ENCODE results near the gene NXPH1. TPM values are rescaled to one million over a fixed set of nuclear protein-coding genes. Genes with fewer than 3 reads are reported as not detected.

The NXPH1 gene
- total and polyA plus RNA-seq, 2 experiments from 2014 or later: 0.45 to 3.0 TPM

- TF ChIP-seq CTCF (conservative IDR thresholded peaks at IDR 0.05; ENCODE audit: low read depth in 2 of 2) (no peak), POLR2AphosphoS5 (IDR thresholded peaks at IDR 0.05; ENCODE audit: low read depth) (no peak), CREB1 (CRISPR knock-in tag; IDR thresholded peaks at IDR 0.05; ENCODE audit: low read depth) (no peak), JUNB (IDR thresholded peaks at IDR 0.05; ENCODE audit: unreplicated experiment) (no peak), ZNF114 (CRISPR knock-in tag; IDR thresholded peaks at IDR 0.05) (no peak), EZH2 (IDR thresholded peaks at IDR 0.05; ENCODE audit: low read depth, unreplicated experiment) (no peak)
Measured at GRCh38 chr7:8581842-8582241, 148.4 kb downstream of the NXPH1 start (continued).

GRCh38 chr7:8582728-8583127, 149.3 kb downstream of the NXPH1 start:
- H3K27me3 Mint-ChIP-seq (ENCODE audit: insufficient read depth, low read depth, poor library complexity): peaks cover 2% of the 10 kb centered on the region
- peaks cover 2% of the 10 kb centered on the region; the same call in 2 of the 3 replicates for H3K9me3 Mint-ChIP-seq
- Histone ChIP-seq H3K4me3 (no peak overlapping the region), H3K36me3 (ENCODE audit: insufficient read depth) (no peaks in the 10 kb centered on the region), H2AFZ (no peak overlapping the region), H3K79me2 (replicated peaks; ENCODE audit: insufficient read depth) (no peaks in the 10 kb centered on the region), H3F3A (replicated peaks; ENCODE audit: low read depth) (no peaks in the 10 kb centered on the region), H3K27me3 (ENCODE audit: insufficient read depth) (no peaks in the 10 kb centered on the region), H3K4me1 (ENCODE audit: insufficient read depth) (no peaks in the 10 kb centered on the region), H3K9me2 (ENCODE audit: insufficient read depth) (no peaks in the 10 kb centered on the region), H4K20me1 (replicated peaks; ENCODE audit: insufficient read depth) (no peaks in the 10 kb centered on the region), H3K4me2 (no peak overlapping the region), H3K27ac (ENCODE audit: low read depth) (no peak overlapping the region)
- DNase-seq (ENCODE audit: low spot score) (no peak), ATAC-seq (no peak)
- TF ChIP-seq ZNF114 (CRISPR knock-in tag; IDR thresholded peaks at IDR 0.05) (no peak), CTCF (conservative IDR thresholded peaks at IDR 0.05; ENCODE audit: low read depth in 2 of 2) (no peak), NANOG (IDR thresholded peaks at IDR 0.05; ENCODE audit: borderline replicate concordance) (no peak), STAT1 (IDR thresholded peaks at IDR 0.05; ENCODE audit: unreplicated experiment) (no peak), POLR2AphosphoS5 (IDR thresholded peaks at IDR 0.05; ENCODE audit: low read depth) (no peak), ZNF331 (CRISPR knock-in tag; IDR thresholded peaks at IDR 0.05; ENCODE audit: low read depth) (no peak), EZH2phosphoT487 (IDR thresholded peaks at IDR 0.05; ENCODE audit: unreplicated experiment) (no peak), CREB1 (CRISPR knock-in tag; IDR thresholded peaks at IDR 0.05; ENCODE audit: low read depth) (no peak)
- H3K27ac Mint-ChIP-seq: no peak overlapping the region
- H3K4me3 Mint-ChIP-seq: no peak overlapping the region
- no peaks in the 10 kb centered on the region; the same call in 1 of the 3 replicates for H3K36me3 Mint-ChIP-seq (ENCODE audit: low read depth)
- no peaks in the 10 kb centered on the region for H3K4me1 Mint-ChIP-seq

- H3F3A ChIP-seq (replicated peaks; ENCODE audit: low read depth): no peaks in the 10 kb centered on the region
- no peak overlapping the region for H3K4me3 Mint-ChIP-seq
- H3K4me1 Mint-ChIP-seq: no peaks in the 10 kb centered on the region
- no peak overlapping the region for H3K4me2 ChIP-seq
- no peaks in the 10 kb centered on the region for H3K27me3 ChIP-seq (ENCODE audit: insufficient read depth)
- H3K36me3 Mint-ChIP-seq (ENCODE audit: low read depth): no peaks in the 10 kb centered on the region; the same call in 1 of the 3 replicates
- H3K27ac Mint-ChIP-seq: no peak overlapping the region
- no peaks in the 10 kb centered on the region for H3K79me2 ChIP-seq (replicated peaks; ENCODE audit: insufficient read depth)
- no peak overlapping the region for H2AFZ ChIP-seq
- no peaks in the 10 kb centered on the region for H3K9me2 ChIP-seq (ENCODE audit: insufficient read depth)
- no peaks in the 10 kb centered on the region for H3K27me3 Mint-ChIP-seq (ENCODE audit: insufficient read depth, low read depth, poor library complexity)
- no peaks in the 10 kb centered on the region for H4K20me1 ChIP-seq (replicated peaks; ENCODE audit: insufficient read depth)
- H3K4me3 ChIP-seq: no peak overlapping the region
- DNase-seq (ENCODE audit: low spot score) (no peak), ATAC-seq (no peak)
- peaks cover 2% of the 10 kb centered on the region; the same call in 2 of the 3 replicates for H3K9me3 Mint-ChIP-seq
- H3K4me1 ChIP-seq (ENCODE audit: insufficient read depth): no peaks in the 10 kb centered on the region
- no peak overlapping the region for H3K27ac ChIP-seq (ENCODE audit: low read depth)
- H3K36me3 ChIP-seq (ENCODE audit: insufficient read depth): no peaks in the 10 kb centered on the region
- no peak for TF ChIP-seq JUNB (IDR thresholded peaks at IDR 0.05; ENCODE audit: unreplicated experiment)
Measured at GRCh38 chr7:8585591-8585990, 152.2 kb downstream of the NXPH1 start.
